T-helper 1 cell (primary cell): ENCODE data around the gene SUZ12.
A peak's percentile ranks its signal among the peaks of the same experiment; 100 is the strongest.
"Not testable (repeated sequence)": the region's sequence is repeated elsewhere in the genome, so short reads cannot be mapped to it uniquely, and the experiment has no call there.

Experiments used
- DNase-seq, 5 donors: peaks; one replicate each; pipeline ENCODE4 v3.0.0-alpha.2; 2012 to 2020

The SUZ12 gene

GRCh38 chr17:31964131-31964530 lies 27.3 kb downstream of the SUZ12 start:
- DNase-seq: not testable (repeated sequence)

GRCh38 chr17:31967648-31968047 lies 30.8 kb downstream of the SUZ12 start:
- no peak for DNase-seq

GRCh38 chr17:31970416-31970815 lies 33.6 kb downstream of the SUZ12 start:
- DNase-seq: not testable (repeated sequence)

GRCh38 chr17:31974269-31975071 lies 37.7 kb downstream of the SUZ12 start:
- not testable (repeated sequence) for DNase-seq

- DNase-seq: not testable (repeated sequence)
Measured at GRCh38 chr17:31975391-31975790, 38.6 kb downstream of the SUZ12 start.

GRCh38 chr17:31991821-31992220 lies 55.0 kb downstream of the SUZ12 start:
- peak in 1 of 5 donors; percentile 10 for DNase-seq

- no peak for DNase-seq
Measured at GRCh38 chr17:31997005-31997404, 60.2 kb downstream of the SUZ12 start.

- DNase-seq: peak; percentile 74 to 89 (median 83)
Measured at GRCh38 chr17:32006957-32007462, 70.2 kb downstream of the SUZ12 start, which contains the start of gene LRRC37B. LRRC37B (plus strand) TSS chr17:32007383; CDS start chr17:32021393, 14,010 bp downstream.

GRCh38 chr17:32007463-32008298 lies 70.9 kb downstream of the SUZ12 start:
- peak; percentile 19 to 45 (median 24) for DNase-seq

GRCh38 chr17:32009262-32009542 lies 72.4 kb downstream of the SUZ12 start:
- no peak for DNase-seq

- no peak for DNase-seq
Measured at GRCh38 chr17:32010114-32010513, 73.3 kb downstream of the SUZ12 start.

- DNase-seq: no peak
Measured at GRCh38 chr17:32015245-32016013, 78.6 kb downstream of the SUZ12 start.

GRCh38 chr17:32016231-32016630 lies 79.4 kb downstream of the SUZ12 start:
- no peak for DNase-seq

GRCh38 chr17:32019228-32019627 lies 82.4 kb downstream of the SUZ12 start:
- DNase-seq: no peak

- no peak for DNase-seq
Measured at GRCh38 chr17:32020943-32021614, 84.3 kb downstream of the SUZ12 start.

- DNase-seq: no peak
Measured at GRCh38 chr17:32021615-32021955, 84.8 kb downstream of the SUZ12 start.

GRCh38 chr17:32022554-32022953 lies 85.7 kb downstream of the SUZ12 start:
- DNase-seq: not testable (repeated sequence)

- not testable (repeated sequence) for DNase-seq
Measured at GRCh38 chr17:32027271-32027670, 90.5 kb downstream of the SUZ12 start.

GRCh38 chr17:32033223-32033622 lies 96.4 kb downstream of the SUZ12 start:
- no peak for DNase-seq

- DNase-seq: not testable (repeated sequence)
Measured at GRCh38 chr17:32033812-32034211, 97.0 kb downstream of the SUZ12 start.

GRCh38 chr17:32040246-32040645 lies 103.4 kb downstream of the SUZ12 start:
- DNase-seq: not testable (repeated sequence)

- DNase-seq: not testable (repeated sequence)
Measured at GRCh38 chr17:32041306-32041875, 104.6 kb downstream of the SUZ12 start.
